B cell (primary cell): ENCODE measurements around the gene MAP7.

Experiments
- CTCF ChIP-seq: fragments of 200-600 bp; IDR thresholded peaks from one replicate; pipeline ENCODE4 v1.8.0; 2022; ENCODE audit warnings: antibody characterized with exemption, mild to moderate bottlenecking
- EZH2 ChIP-seq: IDR thresholded peaks from 2 replicates; pipeline ENCODE4 v1.6.1; 2012; ENCODE audit warnings: borderline replicate concordance, low read depth, mild to moderate bottlenecking, moderate library complexity, low read length; ENCODE audit not compliant: insufficient read depth, poor library complexity, severe bottlenecking

DNA sequence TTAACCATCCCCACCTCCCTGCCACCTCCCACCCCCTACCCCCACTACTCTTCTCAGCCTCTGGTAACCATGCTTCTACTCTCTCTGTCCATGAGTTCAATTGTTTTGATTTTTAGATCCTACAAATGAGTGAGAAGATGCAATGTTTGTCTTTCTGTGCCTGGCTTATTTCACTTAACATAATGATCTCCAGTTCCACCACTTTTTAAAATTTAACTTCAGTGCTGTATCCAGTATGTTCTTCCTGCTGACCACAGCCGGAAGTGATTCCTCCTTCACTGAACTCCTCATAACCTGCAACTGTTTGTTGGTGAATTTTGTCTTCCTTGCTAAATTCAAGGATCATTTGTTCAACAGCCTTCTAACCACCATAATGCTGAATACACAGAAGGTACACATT, 3.9 kb downstream of the MAP7 start:
- TF ChIP-seq CTCF: no peak
- no peak for TF ChIP-seq EZH2
